Activated T-helper 9 cell treated with anti-CD3 and anti-CD28 coated beads, Interleukin-2, amount 50 U/mL, for 16 hours (primary cell): ENCODE measurements around the gene DNAJC8.

ENCODE experiments used
- DNase-seq: peaks from one replicate; pipeline ENCODE4 v3.0.0-alpha.2; 2020; ENCODE audit warnings: low read depth

Gene DNAJC8

DNA sequence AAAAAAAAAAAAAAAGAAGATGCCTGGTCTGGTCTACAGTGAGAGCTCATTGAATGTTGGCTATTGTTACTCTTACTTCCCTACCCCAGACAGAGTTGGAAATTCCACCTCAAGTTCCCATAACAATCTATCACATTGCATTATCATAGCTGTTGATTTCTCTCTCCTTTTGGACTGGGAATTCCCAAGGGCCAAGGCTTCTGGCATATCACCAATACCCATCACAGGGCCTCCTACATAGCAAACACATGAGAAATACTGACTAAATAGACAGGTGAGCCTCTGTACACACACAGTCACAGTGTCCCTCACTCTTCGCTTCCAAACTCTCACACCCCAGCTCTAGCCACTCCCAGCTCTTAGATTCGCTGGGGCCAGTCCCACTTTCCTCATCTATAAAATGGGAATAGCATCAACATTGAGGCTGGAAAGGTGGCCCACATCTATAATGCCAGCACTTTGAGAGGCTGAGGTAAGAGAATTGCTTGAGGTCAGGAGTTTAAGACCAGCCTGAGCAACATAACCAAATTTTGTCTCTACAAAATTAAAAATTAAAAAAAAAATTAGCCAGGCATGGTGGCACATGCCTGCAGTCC, 62.7 kb downstream of the DNAJC8 start:
- no peak for DNase-seq

DNA sequence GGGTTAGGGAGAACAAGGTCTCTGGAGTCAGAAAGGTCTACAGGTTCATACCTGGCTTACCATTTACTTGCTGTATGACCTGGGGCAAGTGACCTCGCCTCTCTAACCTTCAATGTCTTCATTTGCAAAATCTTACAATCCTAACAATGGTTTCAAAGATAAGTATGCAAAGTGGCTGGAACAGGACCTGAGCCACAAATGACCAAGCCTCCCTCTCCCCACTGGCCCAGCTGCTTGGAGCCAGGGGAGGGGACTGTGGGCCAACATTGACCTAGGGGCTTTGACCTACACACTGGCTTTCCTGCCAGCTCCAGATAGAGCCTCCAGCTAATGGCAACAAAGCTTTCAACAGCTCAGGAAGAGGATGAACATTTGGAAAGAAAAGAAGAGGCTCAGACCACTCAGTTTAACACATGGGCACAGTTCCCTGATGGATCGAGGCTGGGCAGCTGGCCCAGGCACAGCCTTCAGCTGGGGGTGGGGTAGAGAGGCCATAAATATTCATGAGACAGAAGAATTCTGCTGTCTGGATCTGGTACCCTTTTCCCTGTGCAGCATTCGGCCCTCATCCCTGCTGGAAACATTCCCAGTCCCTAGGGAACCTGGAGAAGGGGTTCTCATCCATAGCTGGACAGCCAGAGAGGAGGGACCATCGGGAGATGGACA, 69.2 kb downstream of the DNAJC8 start:
- DNase-seq, result no peak

DNA sequence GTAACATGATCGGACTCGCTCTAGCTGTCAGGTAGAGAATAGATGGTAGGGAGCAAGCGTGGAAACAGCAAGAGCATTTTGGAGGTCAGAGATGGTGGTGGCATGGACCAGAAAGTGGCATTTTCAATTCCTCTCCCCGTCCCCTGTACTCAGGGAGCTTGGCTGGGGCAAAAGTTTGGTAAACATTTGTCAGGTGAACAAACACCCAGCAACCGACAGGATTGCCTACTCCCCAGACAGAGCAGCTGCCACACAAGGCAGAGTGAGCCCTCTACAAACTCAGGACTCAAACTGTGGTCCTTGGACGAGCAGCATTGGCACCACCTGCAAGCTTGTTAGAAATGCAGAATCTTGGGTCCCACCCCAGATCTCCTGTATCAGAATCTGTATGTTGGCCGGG, 70.7 kb downstream of the DNAJC8 start:
- no peak for DNase-seq

DNA sequence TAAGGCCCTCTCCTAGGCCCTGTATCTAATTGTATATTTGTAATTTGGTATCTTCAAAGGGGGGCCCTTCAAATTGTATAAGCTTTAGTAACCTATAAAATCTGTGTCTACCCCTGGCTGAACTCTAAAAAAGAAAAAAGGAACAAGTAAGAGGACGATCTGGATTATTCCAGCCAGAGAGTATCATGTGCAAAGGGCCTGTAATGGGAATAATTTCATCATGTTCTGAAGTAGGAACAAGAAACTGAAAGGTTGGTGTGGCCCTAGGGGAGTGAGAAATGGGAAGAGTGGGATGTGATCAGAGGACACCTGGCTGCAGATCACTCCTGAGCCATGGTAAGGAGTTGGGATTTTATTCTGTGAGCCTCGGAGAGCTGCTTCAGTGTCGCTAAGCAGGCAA, 71.1 kb downstream of the DNAJC8 start:
- no peak for DNase-seq

DNA sequence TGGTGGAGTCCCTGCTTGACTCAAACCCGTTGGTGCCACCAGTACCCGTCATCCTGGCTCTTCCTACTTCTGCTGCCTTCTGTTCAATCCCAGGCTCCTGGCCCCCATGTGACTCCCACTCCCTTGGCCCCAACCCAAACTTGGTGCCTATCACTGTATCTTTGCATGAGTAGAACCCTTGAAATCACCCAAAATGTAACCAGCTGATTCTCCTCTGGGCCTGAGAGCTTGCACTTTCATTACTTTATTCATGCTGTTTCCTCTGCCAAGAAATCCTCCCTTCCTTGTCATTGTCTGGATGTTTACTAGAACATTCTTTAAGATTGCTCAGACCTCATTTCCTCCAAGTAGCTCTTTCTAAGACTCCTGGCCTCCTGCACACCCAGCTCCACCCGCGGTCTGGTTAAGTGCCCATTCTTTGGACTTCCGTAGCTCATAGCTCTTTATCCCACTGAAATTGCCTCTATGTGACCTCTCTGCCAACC, 72.0 kb downstream of the DNAJC8 start:
- no peak for DNase-seq

DNA sequence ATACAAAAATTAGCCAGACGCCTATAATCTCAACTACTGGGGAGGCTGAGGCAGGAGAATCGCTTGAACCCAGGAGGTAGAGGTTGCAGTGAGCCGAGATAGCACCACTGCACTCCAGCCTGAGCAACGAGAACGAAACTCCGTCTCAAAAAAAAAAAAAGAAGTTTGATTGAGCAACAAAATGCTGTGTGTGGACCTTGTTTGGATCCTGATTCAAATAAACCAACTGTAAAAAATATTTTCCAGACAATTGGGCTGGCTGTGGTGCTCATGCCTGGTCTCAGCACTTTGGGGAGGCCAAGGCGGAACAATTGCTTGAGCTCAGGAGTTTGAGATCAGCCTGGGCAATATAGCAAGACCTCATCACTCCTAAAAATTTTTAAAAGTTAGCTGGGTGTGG, 73.1 kb downstream of the DNAJC8 start:
- DNase-seq, result no peak

DNA sequence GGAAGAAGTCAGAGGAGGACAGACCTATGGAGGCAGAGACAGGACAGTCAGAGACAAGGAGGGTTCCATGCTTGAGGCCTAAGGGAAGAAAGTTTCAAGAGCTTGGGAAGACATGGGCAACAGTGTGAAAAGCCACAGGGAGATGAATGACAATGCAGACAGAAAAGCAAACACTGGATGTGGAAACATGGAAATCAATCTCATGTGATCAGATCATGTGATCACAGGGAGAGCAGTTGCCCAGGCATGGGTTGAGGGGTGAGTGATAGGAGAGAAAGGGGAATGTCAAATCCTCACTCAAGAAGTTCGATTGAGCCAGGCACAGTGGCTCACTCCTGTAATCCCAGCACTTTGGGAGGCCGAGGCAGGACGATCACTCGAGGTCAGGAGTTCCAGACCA, 73.6 kb downstream of the DNAJC8 start:
- DNase-seq, result no peak

DNA sequence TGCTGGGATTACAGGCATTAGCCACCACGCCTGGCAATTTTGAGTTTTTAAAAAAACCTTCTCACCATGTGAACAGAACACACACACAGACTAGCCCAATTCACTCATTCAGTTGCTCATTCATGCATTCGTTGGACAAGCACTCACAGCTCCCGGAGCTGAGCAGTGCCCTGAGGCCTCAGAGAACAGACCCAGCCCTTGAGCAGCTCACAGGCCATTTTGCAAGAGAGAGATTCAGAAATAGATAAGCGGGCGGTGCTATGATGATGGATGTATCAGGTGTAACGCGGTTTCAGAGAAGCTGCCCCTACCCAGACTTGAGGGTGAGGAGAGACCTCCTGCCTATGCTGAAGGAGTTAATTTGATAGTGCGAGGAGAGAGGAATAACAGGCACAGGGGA, 74.9 kb downstream of the DNAJC8 start:
- no peak for DNase-seq

DNA sequence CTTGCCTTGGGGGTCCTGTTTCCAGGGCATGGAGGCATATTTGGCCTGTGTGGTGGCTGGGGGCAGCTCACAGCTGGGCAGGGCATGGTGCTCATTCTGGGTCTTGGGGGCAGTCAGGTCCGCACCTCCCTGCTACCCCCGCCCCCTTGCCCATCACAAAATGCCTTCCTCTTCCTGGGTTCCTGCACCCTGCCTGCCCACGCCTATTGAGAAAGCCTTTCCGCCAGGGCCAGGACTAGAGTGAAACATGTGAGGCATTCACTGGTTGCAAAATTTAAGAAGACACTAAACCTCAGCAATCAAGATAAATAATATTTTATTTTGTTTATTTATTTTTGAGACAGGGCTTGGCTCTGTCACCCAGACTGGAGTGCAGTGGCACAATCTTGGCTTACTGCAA, 76.0 kb downstream of the DNAJC8 start:
- DNase-seq, result no peak

DNA sequence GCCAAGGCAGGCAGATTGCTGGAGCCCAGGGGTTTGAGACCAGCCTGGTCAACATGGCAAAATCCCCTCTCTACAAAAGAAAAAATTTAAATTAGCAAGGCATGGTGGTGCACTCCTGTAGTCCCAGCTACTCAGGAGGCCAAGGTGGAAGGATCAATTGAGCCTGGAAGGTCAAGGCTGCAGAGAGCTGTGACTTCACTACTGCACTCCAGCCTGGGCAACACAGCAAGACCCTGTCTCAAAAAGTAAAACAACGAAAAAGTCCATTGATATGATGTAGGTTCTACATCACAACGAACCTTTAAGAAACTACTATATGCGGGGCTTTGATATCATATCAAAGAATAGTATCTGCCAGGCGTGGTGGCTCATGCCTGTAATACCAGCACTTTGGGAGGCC, 77.2 kb downstream of the DNAJC8 start:
- DNase-seq, result no peak

DNA sequence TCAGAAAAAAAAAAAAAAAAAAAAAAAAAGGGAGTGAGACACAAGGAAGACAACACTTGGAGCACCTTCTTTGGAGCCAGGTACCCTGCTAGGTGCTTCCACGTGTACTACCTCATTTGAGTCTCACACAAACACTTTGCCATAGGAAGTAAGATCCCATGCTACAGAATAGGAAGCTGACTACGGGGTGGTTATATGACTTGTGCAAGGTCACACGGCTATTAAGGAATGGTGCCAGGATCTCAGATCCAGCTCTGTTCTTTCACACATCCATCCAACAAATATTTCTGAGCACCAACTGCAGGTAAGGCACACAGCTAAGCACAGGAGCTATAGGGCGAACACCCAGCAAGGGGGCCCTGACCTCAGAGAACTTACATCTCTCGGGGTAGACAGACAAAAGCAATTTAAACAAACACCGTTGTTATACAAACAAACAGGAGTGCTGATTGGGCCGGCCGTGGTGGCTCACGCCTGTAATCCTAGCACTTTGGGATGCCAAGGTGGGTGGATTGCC, 78.7 kb downstream of the DNAJC8 start:
- DNase-seq, result no peak
